GM21381 (cell line): ENCODE results near the gene DPYD.
A peak's percentile ranks its signal among the peaks of the same experiment; 100 is the strongest.

ENCODE experiments used
- ATAC-seq: cut with Tn5 transposase; IDR thresholded peaks from one replicate; pipeline ENCODE4 v1.9.1; 2021; ENCODE audit warnings: mild to moderate bottlenecking, moderate library complexity; ENCODE audit not compliant: unreplicated experiment

Gene DPYD

GRCh38 chr1:97630948-97631347, 289.9 kb downstream of the DPYD start:
- ATAC-seq = no peak

GRCh38 chr1:97630281-97630680, 290.6 kb downstream of the DPYD start:
- no peak for ATAC-seq

- ATAC-seq = no peak
Observed at GRCh38 chr1:97623220-97623619, 297.6 kb downstream of the DPYD start.

- ATAC-seq = no peak
Observed at GRCh38 chr1:97621955-97622354, 298.9 kb downstream of the DPYD start.

- no peak for ATAC-seq
Observed at GRCh38 chr1:97619706-97620105, 301.1 kb downstream of the DPYD start.

GRCh38 chr1:97610748-97611147, 310.1 kb downstream of the DPYD start:
- ATAC-seq = peak; percentile 54

GRCh38 chr1:97610102-97610501, 310.7 kb downstream of the DPYD start:
- no peak for ATAC-seq

- ATAC-seq = no peak
Observed at GRCh38 chr1:97608272-97608671, 312.6 kb downstream of the DPYD start.

- no peak for ATAC-seq
Observed at GRCh38 chr1:97603776-97604175, 317.1 kb downstream of the DPYD start.

- ATAC-seq = no peak
Observed at GRCh38 chr1:97603218-97603617, 317.6 kb downstream of the DPYD start.

- no peak for ATAC-seq
Observed at GRCh38 chr1:97599447-97599846, 321.4 kb downstream of the DPYD start.

- no peak for ATAC-seq
Observed at GRCh38 chr1:97593192-97593591, 327.6 kb downstream of the DPYD start.

- ATAC-seq = no peak
Observed at GRCh38 chr1:97588772-97589171, 332.1 kb downstream of the DPYD start.

GRCh38 chr1:97581614-97582051, 339.2 kb downstream of the DPYD start:
- ATAC-seq = no peak

- no peak for ATAC-seq
Observed at GRCh38 chr1:97577613-97578012, 343.2 kb downstream of the DPYD start.

GRCh38 chr1:97573553-97573952, 347.3 kb downstream of the DPYD start:
- no peak for ATAC-seq

- ATAC-seq = no peak
Observed at GRCh38 chr1:97572561-97572960, 348.3 kb downstream of the DPYD start.

- ATAC-seq = no peak
Observed at GRCh38 chr1:97571760-97572159, 349.1 kb downstream of the DPYD start.

- no peak for ATAC-seq
Observed at GRCh38 chr1:97570691-97571090, 350.1 kb downstream of the DPYD start.

GRCh38 chr1:97567000-97567749, 353.7 kb downstream of the DPYD start:
- no peak for ATAC-seq

GRCh38 chr1:97565886-97566285, 354.9 kb downstream of the DPYD start:
- ATAC-seq = no peak

- ATAC-seq = no peak
Observed at GRCh38 chr1:97563926-97564325, 356.9 kb downstream of the DPYD start.

GRCh38 chr1:97562081-97562480, 358.8 kb downstream of the DPYD start:
- no peak for ATAC-seq
